ENCODE results near the gene ANKRD22.
A peak's percentile ranks its signal among the peaks of the same experiment; 100 is the strongest.

The ANKRD22 gene

DNA sequence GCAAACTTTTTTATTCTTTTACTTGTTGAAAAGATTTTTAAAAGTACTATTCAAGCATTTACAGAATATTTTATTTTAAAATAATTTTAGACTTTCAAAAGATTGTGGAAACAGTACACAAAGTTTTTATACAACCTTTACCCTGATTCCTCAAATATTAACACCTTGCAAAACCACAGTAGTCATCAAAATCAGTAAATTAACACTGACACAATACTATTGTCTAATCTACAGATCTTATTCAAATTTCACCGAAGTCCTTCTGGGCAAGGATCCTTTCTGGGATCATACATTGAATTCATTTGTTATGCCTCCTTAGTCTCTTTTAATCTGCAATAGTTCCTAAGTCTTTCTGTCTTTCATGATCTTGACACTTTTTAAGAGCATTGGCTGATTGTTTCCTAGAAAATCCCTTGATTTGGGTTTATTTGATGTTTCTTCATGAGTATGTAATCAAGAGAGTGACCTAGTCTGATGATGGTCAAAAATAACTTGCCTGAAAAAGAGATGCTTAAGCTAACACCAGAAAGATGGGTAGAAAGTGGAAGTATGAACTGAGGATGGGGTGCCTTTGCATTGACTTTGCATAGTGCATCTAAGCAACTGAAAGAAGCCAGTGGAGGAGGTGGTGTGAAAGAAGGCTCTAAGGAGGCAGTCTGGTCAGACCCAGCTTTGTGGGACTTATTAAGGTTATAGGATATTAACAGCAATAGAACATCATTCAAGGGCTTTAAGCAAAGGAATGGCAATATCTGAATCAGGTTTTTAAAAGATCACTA is 38.1 kb upstream of the ANKRD22 start:
- ATAC-seq (ENCODE audit: insufficient read depth, low read depth): no peak
- no peak overlapping the region for H2AFZ ChIP-seq (ENCODE audit: low read depth, low read length)

GRCh38 chr10:88888810-88889445 is 37.3 kb upstream of the ANKRD22 start:
- H3K27me3 ChIP-seq (ENCODE audit: insufficient read depth, low read length, poor library complexity): no peaks in the 10 kb centered on the region
- no peak overlapping the region for H3K9ac ChIP-seq (ENCODE audit: low read depth, low read length)
- no peak for TF ChIP-seq EZH2 (IDR thresholded peaks at IDR 0.05; ENCODE audit: borderline replicate concordance, low read depth, low read length, severe bottlenecking)
- TF ChIP-seq, protein P1, sequence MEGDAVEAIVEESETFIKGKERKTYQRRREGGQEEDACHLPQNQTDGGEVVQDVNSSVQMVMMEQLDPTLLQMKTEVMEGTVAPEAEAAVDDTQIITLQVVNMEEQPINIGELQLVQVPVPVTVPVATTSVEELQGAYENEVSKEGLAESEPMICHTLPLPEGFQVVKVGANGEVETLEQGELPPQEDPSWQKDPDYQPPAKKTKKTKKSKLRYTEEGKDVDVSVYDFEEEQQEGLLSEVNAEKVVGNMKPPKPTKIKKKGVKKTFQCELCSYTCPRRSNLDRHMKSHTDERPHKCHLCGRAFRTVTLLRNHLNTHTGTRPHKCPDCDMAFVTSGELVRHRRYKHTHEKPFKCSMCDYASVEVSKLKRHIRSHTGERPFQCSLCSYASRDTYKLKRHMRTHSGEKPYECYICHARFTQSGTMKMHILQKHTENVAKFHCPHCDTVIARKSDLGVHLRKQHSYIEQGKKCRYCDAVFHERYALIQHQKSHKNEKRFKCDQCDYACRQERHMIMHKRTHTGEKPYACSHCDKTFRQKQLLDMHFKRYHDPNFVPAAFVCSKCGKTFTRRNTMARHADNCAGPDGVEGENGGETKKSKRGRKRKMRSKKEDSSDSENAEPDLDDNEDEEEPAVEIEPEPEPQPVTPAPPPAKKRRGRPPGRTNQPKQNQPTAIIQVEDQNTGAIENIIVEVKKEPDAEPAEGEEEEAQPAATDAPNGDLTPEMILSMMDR (IDR thresholded peaks at IDR 0.05; ENCODE audit: borderline replicate concordance, extremely low read depth, low read length, poor library complexity, severe bottlenecking): no peak
- H4K20me1 ChIP-seq (ENCODE audit: insufficient read depth, low read length): peaks cover 43% of the 10 kb centered on the region
- ATAC-seq (ENCODE audit: insufficient read depth, low read depth) (no peak), DNase-seq (no peak)
- no peak overlapping the region for H3K4me3 ChIP-seq (ENCODE audit: low read depth in 1 of 2, low read length in 2 of 2)
- H3K4me1 ChIP-seq (ENCODE audit: insufficient read depth, low read length): peaks cover 29% of the 10 kb centered on the region
- H3K4me2 ChIP-seq (ENCODE audit: insufficient read depth, low read length): no peak overlapping the region
- no peak overlapping the region for H3K27ac ChIP-seq (ENCODE audit: low read length)
- peaks cover 98% of the 10 kb centered on the region for H3K79me2 ChIP-seq (ENCODE audit: insufficient read depth, low read length)
- H3K9me3 ChIP-seq (ENCODE audit: insufficient read depth, low read length, severe bottlenecking): no peaks in the 10 kb centered on the region
- H3K36me3 ChIP-seq (ENCODE audit: insufficient read depth, low read length): peaks cover 18% of the 10 kb centered on the region
- H2AFZ ChIP-seq (ENCODE audit: low read depth, low read length): no peak overlapping the region

More for the DNA sequence above, 38.1 kb upstream of the ANKRD22 start:
- peaks cover 21% of the 10 kb centered on the region for H3K4me1 ChIP-seq (ENCODE audit: insufficient read depth, low read length)
- peaks cover 36% of the 10 kb centered on the region for H4K20me1 ChIP-seq (ENCODE audit: insufficient read depth, low read length)
- H3K4me2 ChIP-seq (ENCODE audit: insufficient read depth, low read length): no peak overlapping the region
- no peaks in the 10 kb centered on the region for H3K27me3 ChIP-seq (ENCODE audit: insufficient read depth, low read length, poor library complexity)
- no peak overlapping the region for H3K9ac ChIP-seq (ENCODE audit: low read depth, low read length)
- H3K9me3 ChIP-seq (ENCODE audit: insufficient read depth, low read length, severe bottlenecking): no peaks in the 10 kb centered on the region
- no peak for DNase-seq
- H3K27ac ChIP-seq (ENCODE audit: low read length): no peak overlapping the region
- no peak overlapping the region for H3K4me3 ChIP-seq (ENCODE audit: low read depth in 1 of 2, low read length in 2 of 2)
- H3K79me2 ChIP-seq (ENCODE audit: insufficient read depth, low read length): peaks cover 96% of the 10 kb centered on the region
- no peak for TF ChIP-seq EZH2 (IDR thresholded peaks at IDR 0.05; ENCODE audit: borderline replicate concordance, low read depth, low read length, severe bottlenecking)
- TF ChIP-seq, protein P1 (IDR thresholded peaks at IDR 0.05; ENCODE audit: borderline replicate concordance, extremely low read depth, low read length, poor library complexity, severe bottlenecking): no peak
- H3K36me3 ChIP-seq (ENCODE audit: insufficient read depth, low read length): peaks cover 18% of the 10 kb centered on the region

DNA sequence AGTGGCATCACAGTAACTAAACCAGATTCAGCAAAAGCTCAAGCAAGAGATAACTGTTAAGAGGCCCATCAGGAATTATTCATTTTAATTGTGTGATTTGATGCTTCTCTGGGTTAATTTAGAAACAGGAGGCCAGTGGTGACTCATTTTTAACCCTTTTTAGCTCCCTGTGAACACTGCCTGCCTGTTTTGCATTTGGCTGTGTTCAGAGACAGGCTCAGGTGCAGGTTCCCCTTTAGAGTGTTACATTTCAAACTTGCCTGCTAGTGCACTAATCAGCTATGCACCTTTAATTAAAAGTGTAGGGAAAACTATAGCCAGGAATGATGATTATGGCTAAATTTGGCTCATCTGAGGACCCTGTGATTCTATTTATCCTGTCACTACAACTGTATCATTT is 34.9 kb upstream of the ANKRD22 start:
- no peaks in the 10 kb centered on the region for H3K9me3 ChIP-seq (ENCODE audit: insufficient read depth, low read length, severe bottlenecking)
- no peak overlapping the region for H2AFZ ChIP-seq (ENCODE audit: low read depth, low read length)
- peaks cover 31% of the 10 kb centered on the region for H3K36me3 ChIP-seq (ENCODE audit: insufficient read depth, low read length)
- no peak overlapping the region for H3K27ac ChIP-seq (ENCODE audit: low read length)
- H3K79me2 ChIP-seq (ENCODE audit: insufficient read depth, low read length): peaks cover 100% of the 10 kb centered on the region
- H3K4me1 ChIP-seq (ENCODE audit: insufficient read depth, low read length): peaks cover 49% of the 10 kb centered on the region
- DNase-seq (no peak), ATAC-seq (ENCODE audit: insufficient read depth, low read depth) (peak; percentile 43; the same call in 1 of the 3 replicates)
- peak overlapping the region; percentile 14; the same call in 1 of the 2 replicates for H3K4me2 ChIP-seq (ENCODE audit: insufficient read depth, low read length)
- H3K9ac ChIP-seq (ENCODE audit: low read depth, low read length): no peak overlapping the region
- TF ChIP-seq, protein P1 (IDR thresholded peaks at IDR 0.05; ENCODE audit: borderline replicate concordance, extremely low read depth, low read length, poor library complexity, severe bottlenecking): no peak
- TF ChIP-seq EZH2 (IDR thresholded peaks at IDR 0.05; ENCODE audit: borderline replicate concordance, low read depth, low read length, severe bottlenecking): no peak
- no peak overlapping the region for H3K4me3 ChIP-seq (ENCODE audit: low read depth in 1 of 2, low read length in 2 of 2)
- H4K20me1 ChIP-seq (ENCODE audit: insufficient read depth, low read length): peaks cover 38% of the 10 kb centered on the region
- H3K27me3 ChIP-seq (ENCODE audit: insufficient read depth, low read length, poor library complexity): no peaks in the 10 kb centered on the region
